Measurements from ENCODE around the gene CEACAM16. TPM values are rescaled to one million over a fixed set of nuclear protein-coding genes. Genes with fewer than 3 reads are reported as not detected.

CEACAM16 gene
- polyA plus RNA-seq, 4 donors = not detected

GRCh38 chr19:44756089-44756562 lies 57.2 kb downstream of the CEACAM16 start:
- no peak for DNase-seq (ENCODE audit: low read depth in 4 of 4, low spot score in 3 of 4)

GRCh38 chr19:44757057-44757734 lies 58.2 kb downstream of the CEACAM16 start:
- DNase-seq (ENCODE audit: low read depth in 4 of 4, low spot score in 3 of 4) = no peak

- no peak for DNase-seq (ENCODE audit: low read depth in 4 of 4, low spot score in 3 of 4)
Observed at GRCh38 chr19:44757735-44758505, 59.0 kb downstream of the CEACAM16 start.

- no peak for DNase-seq (ENCODE audit: low read depth in 4 of 4, low spot score in 3 of 4)
Observed at GRCh38 chr19:44758596-44758995, 59.6 kb downstream of the CEACAM16 start.

- no peak for DNase-seq (ENCODE audit: low read depth in 4 of 4, low spot score in 3 of 4)
Observed at GRCh38 chr19:44759083-44759804, 60.3 kb downstream of the CEACAM16 start.

Other genes starting within 250 kb of the CEACAM16 start
- 10 to 100 TPM; 13.9 to 19.2 (median 15.6) TPM for gene ZNF180, start 198.6 kb upstream of the CEACAM16 start, polyA plus RNA-seq (ENCODE audit: insufficient read length in 4 of 4)
- not detected for gene CEACAM20, start 169.5 kb upstream of the CEACAM16 start, polyA plus RNA-seq (ENCODE audit: insufficient read length in 4 of 4)
- gene IGSF23, start 85.6 kb upstream of the CEACAM16 start, polyA plus RNA-seq (ENCODE audit: insufficient read length in 4 of 4) = 1 to 10 TPM in 1 of 4 donors, under 1 TPM in 2, not detected in 1; 0.73 to 1.5 (median 0.85) TPM
- 10 to 100 TPM; 21.3 to 39.9 (median 28.3) TPM for gene PVR, start 55.2 kb upstream of the CEACAM16 start, polyA plus RNA-seq (ENCODE audit: insufficient read length in 4 of 4)
- gene CEACAM19, start 27.7 kb upstream of the CEACAM16 start, polyA plus RNA-seq (ENCODE audit: insufficient read length in 4 of 4) = 10 to 100 TPM in 2 of 4 donors, 1 to 10 TPM in 2; 9.0 to 27.2 (median 14.3) TPM
- 10 to 100 TPM in 2 of 4 donors, 1 to 10 TPM in 2; 5.5 to 16.5 (median 8.8) TPM for gene BCL3, start 49.6 kb downstream of the CEACAM16 start, polyA plus RNA-seq (ENCODE audit: insufficient read length in 4 of 4)
- gene CBLC, start 78.7 kb downstream of the CEACAM16 start, polyA plus RNA-seq (ENCODE audit: insufficient read length in 4 of 4) = 1 to 10 TPM in 3 of 4 donors, under 1 TPM in 1; 0.25 to 7.9 (median 6.0) TPM
- 100 to 1,000 TPM in 3 of 4 donors, 10 to 100 TPM in 1; 71.5 to 730 (median 500) TPM for gene BCAM, start 110.0 kb downstream of the CEACAM16 start, polyA plus RNA-seq (ENCODE audit: insufficient read length in 4 of 4)
- gene NECTIN2, start 147.1 kb downstream of the CEACAM16 start, polyA plus RNA-seq (ENCODE audit: insufficient read length in 4 of 4) = 100 to 1,000 TPM in 3 of 4 donors, 10 to 100 TPM in 1; 74.3 to 165 (median 151) TPM
- 10 to 100 TPM; 27.3 to 53.4 (median 43.9) TPM for gene TOMM40, start 192.1 kb downstream of the CEACAM16 start, polyA plus RNA-seq (ENCODE audit: insufficient read length in 4 of 4)
- gene APOE, start 206.6 kb downstream of the CEACAM16 start, polyA plus RNA-seq (ENCODE audit: insufficient read length in 4 of 4) = 100 to 1,000 TPM in 3 of 4 donors, 10 to 100 TPM in 1; 51.2 to 397 (median 259) TPM
- gene APOC1, start 215.5 kb downstream of the CEACAM16 start, polyA plus RNA-seq (ENCODE audit: insufficient read length in 4 of 4) = 10 to 100 TPM in 2 of 4 donors, 1 to 10 TPM in 2; 8.7 to 25.0 (median 9.9) TPM
- gene APOC4, start 243.1 kb downstream of the CEACAM16 start, polyA plus RNA-seq (ENCODE audit: insufficient read length in 4 of 4) = not detected
- gene APOC2, start 246.9 kb downstream of the CEACAM16 start, polyA plus RNA-seq (ENCODE audit: insufficient read length in 4 of 4) = 10 to 100 TPM in 2 of 4 donors, 1 to 10 TPM in 2; 4.3 to 12.8 (median 8.8) TPM